H7 (cell line): ENCODE results near the gene DMAC2. TPM values are rescaled to one million over a fixed set of nuclear protein-coding genes. Genes with fewer than 3 reads are reported as not detected.
"Not testable (repeated sequence)": the region's sequence is repeated elsewhere in the genome, so short reads cannot be mapped to it uniquely, and the experiment has no call there.

Source experiments
- DNase-seq: peaks from one replicate; pipeline ENCODE4 v3.0.0; 2012
- H3K27me3 ChIP-seq: 2 replicates; pipeline ENCODE4 v1.6.0; 2011; ENCODE audit warnings: mild to moderate bottlenecking, low read length; ENCODE audit not compliant: control insufficient read depth, insufficient read depth
- H3K36me3 ChIP-seq: replicated peaks from 2 replicates; pipeline ENCODE4 v1.5.1; 2011; ENCODE audit warnings: low read length; ENCODE audit not compliant: control insufficient read depth, insufficient read depth
- H3K4me3 ChIP-seq: 2 replicates; pipeline ENCODE4 v1.5.1; 2011; ENCODE audit warnings: low read depth, mild to moderate bottlenecking, control low read depth, low read length, moderate library complexity; ENCODE audit not compliant: insufficient read depth
- total RNA-seq: library from RNA; depleted of rRNA; stranded (reverse); fragments of >200 nt; shearing (Covaris generic); gene quantifications from 2 replicates; pipeline ENCODE4 v1.2.3, GENCODE V29; 2014

The DMAC2 gene
- total RNA-seq, 1 experiment from 2014 or later = 96.0 TPM

- peaks cover 6% of the 10 kb centered on the region for H3K36me3 ChIP-seq
- H3K27me3 ChIP-seq = no peaks in the 10 kb centered on the region
- no peak overlapping the region for H3K4me3 ChIP-seq
- DNase-seq = no peak
Measured at GRCh38 chr19:41421314-41421713, 18.4 kb downstream of the DMAC2 start.

- peaks cover 7% of the 10 kb centered on the region for H3K36me3 ChIP-seq
- no peak for DNase-seq
- H3K4me3 ChIP-seq = no peak overlapping the region
- no peaks in the 10 kb centered on the region for H3K27me3 ChIP-seq
Measured at GRCh38 chr19:41420101-41420880, 19.4 kb downstream of the DMAC2 start.

DNA sequence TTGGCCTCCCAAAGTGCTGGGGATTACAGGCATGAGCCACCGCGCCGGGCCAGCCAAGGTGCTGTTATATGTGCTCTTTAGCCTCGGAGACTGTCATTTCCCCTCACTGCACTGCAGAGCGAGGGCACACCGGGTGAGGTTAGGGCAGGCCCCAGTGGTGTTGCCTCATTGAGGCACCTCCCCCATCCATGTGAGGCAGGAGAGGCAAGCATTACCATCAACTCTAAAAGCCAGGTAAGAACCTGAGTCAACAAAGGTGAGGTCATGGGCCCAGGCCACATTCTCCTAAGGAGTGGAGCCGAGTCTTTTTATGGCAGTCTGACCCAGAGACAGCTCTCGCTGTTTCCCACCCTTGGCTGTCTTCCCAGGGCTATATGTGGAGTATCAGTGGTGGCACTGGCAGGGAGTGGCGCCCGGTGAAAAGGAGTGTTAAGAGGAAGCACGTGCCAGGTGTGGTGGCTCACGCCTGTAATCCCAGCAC lies 23.5 kb downstream of the DMAC2 start:
- Histone ChIP-seq H3K27me3 (no peaks in the 10 kb centered on the region), H3K36me3 (peaks cover 7% of the 10 kb centered on the region), H3K4me3 (no peak overlapping the region)
- no peak for DNase-seq

- DNase-seq = no peak
- H3K36me3 ChIP-seq = peaks cover 7% of the 10 kb centered on the region
- H3K27me3 ChIP-seq = no peaks in the 10 kb centered on the region
- H3K4me3 ChIP-seq = no peak overlapping the region
Measured at GRCh38 chr19:41415154-41415571, 24.5 kb downstream of the DMAC2 start.

DNA sequence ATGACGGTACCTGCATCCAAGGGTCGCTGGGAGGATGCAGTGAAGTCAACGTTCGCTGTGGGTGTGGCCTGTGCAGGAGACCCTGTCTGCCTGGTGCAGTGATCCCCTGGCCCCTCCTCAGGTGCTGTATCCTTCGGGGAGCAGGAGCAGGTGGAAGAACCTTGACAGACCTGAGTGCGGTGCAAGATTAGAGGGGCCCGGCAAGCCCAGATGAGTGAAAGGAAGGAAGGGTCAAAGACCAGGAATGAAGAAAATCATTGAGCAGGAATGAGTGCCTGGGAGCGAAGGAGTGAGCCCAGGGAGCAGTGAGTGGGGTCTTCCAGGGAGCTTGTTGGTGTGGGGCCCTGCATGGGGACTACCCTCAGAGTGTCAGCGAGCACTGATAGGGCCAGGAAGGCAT lies 25.3 kb downstream of the DMAC2 start:
- Histone ChIP-seq H3K27me3 (no peaks in the 10 kb centered on the region), H3K4me3 (no peak overlapping the region), H3K36me3 (peaks cover 4% of the 10 kb centered on the region)
- no peak for DNase-seq

DNA sequence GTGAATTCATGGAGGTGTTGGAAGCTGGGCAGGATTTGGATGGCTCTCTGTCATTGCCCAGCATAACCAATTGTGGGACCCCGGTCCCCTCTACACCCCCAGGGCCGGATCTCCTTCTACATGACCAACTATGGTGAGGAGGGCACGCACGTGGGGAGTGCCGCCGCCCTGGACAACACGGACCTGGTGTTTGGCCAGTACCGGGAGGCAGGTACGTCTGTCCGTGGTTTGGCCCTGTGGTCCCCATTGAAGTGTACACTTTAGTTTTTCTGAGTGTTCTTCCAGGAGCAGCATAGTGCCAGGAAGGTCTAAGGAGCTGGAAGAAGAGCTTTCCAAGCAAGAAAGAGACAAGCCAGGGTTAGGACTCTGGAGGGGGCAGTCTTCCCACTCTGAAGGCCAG lies 25.8 kb downstream of the DMAC2 start:
- H3K36me3 ChIP-seq = peaks cover 4% of the 10 kb centered on the region
- H3K4me3 ChIP-seq = no peak overlapping the region
- DNase-seq = no peak
- no peaks in the 10 kb centered on the region for H3K27me3 ChIP-seq

- no peak for DNase-seq
- Histone ChIP-seq H3K27me3 (no peaks in the 10 kb centered on the region), H3K36me3 (peaks cover 4% of the 10 kb centered on the region; the same call in 1 of the 2 replicates), H3K4me3 (no peak overlapping the region)
Measured at GRCh38 chr19:41412953-41413352, 26.8 kb downstream of the DMAC2 start.

DNA sequence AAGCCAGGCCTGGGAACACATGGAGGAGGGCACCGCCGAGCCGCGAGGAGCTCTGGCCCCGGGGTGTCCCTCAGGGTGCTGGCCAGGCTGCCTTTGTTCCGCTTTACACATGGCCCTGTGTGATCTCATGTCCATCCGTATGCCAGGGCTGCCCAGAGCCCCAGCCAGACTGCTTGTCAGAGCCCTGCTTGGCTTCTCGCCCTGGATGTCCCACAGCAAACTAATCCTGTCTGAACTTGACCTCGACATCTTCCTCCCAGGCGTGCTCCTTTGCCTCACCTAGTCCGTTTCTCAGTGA lies 27.8 kb downstream of the DMAC2 start:
- H3K36me3 ChIP-seq = peaks cover 3% of the 10 kb centered on the region; the same call in 1 of the 2 replicates
- no peak overlapping the region for H3K4me3 ChIP-seq
- H3K27me3 ChIP-seq = no peaks in the 10 kb centered on the region
- DNase-seq = no peak

- no peak for DNase-seq
- Histone ChIP-seq H3K27me3 (no peaks in the 10 kb centered on the region), H3K4me3 (no peak overlapping the region), H3K36me3 (peaks cover 3% of the 10 kb centered on the region; the same call in 1 of the 2 replicates)
Measured at GRCh38 chr19:41411100-41411967, 28.4 kb downstream of the DMAC2 start.

DNA sequence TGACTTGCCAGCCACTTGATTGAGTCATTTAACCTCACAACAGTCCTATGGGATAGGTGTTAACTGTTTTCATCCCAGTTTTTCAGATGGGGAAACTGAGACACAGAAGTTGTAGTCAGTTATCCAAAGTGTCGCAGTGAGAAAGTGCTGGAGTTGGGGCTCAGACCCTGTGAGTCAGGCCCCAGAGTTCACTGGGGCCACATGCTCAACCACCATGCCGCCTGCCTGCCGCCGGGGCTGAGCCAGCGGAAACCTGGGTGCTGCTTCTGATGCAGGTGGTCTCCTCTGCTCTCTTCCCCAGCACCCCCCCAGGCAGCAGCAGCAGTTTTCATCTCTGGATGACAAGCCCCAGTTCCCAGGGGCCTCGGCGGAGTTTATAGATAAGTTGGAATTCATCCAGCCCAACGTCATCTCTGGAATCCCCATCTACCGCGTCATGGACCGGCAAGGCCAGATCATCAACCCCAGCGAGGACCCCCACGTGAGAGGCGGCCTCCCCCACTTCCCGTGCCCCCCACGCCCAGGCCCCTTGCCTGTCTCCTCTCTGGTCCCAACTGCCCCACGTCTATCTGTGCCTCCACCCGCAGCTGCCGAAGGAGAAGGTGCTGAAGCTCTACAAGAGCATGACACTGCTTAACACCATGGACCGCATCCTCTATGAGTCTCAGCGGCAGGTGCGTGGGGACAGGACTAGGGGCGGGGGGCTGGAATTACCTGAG lies 29.2 kb downstream of the DMAC2 start:
- Histone ChIP-seq H3K4me3 (no peak overlapping the region), H3K36me3 (peaks cover 3% of the 10 kb centered on the region; the same call in 1 of the 2 replicates), H3K27me3 (no peaks in the 10 kb centered on the region)
- DNase-seq = no peak

DNA sequence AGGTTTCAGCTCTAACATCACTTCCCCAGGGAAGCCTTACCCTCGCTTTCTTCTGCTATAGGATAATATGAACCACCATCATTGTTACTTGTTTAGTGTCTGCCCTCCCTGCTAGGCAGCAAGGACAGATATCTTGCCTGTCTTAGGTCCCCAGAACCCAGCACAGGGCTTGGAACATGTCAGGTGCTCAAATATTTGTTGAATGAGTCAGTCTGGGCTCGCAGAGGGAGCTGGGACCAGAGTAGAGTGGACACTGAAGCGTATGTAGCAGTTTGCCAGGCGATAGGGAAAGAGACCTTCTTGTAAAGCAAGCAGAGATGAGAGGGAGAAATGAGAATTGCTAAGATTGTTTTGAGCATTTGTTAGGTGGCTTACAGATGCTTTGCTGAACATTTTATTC lies 30.4 kb downstream of the DMAC2 start:
- Histone ChIP-seq H3K36me3 (peaks cover 2% of the 10 kb centered on the region; the same call in 1 of the 2 replicates), H3K27me3 (no peaks in the 10 kb centered on the region), H3K4me3 (no peak overlapping the region)
- DNase-seq = no peak

DNA sequence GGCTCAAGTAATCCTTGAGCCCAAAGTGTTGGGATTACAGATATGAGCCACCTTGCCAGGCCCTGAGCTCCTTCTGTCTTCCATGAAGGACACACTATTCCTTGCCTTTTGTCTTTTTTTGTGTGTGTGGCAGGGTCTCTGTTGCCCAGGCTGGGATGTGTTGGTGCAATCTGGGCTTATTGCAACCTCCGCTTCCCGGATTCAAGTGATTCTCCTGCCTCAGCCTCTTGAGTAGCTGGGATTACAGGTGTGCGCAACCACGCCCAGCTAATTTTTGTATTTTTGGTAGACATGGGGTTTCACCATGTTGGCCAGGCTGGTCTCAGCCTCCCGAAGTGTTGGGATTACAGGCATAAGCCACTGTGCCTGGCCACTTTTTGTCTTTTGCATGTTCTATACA lies 30.9 kb downstream of the DMAC2 start:
- not testable (repeated sequence) for DNase-seq, H3K27me3 ChIP-seq, H3K36me3 ChIP-seq, H3K4me3 ChIP-seq

DNA sequence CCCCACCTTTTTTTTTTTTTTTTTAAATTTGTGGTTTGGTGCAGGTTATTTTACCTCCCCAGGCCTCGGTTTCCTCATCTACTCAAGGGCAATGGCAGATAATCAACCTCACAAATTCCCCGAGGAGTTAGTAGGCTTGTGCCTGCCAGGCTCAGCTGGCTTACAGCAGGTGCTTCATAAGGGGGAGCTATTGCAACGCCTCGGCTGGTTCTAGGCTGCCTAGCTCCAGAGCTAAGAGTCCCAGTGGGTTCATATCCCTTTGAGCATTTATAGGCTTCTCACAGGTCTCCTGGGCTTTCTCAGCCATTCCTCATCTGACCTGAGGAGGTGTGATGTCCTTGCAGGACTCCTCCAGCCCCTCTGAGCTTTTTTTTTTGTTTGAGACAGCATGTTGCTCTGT lies 31.5 kb downstream of the DMAC2 start:
- Histone ChIP-seq H3K4me3 (no peak overlapping the region), H3K36me3 (peaks cover under 1% of the 10 kb centered on the region; the same call in 1 of the 2 replicates), H3K27me3 (no peaks in the 10 kb centered on the region)
- DNase-seq = no peak

DNA sequence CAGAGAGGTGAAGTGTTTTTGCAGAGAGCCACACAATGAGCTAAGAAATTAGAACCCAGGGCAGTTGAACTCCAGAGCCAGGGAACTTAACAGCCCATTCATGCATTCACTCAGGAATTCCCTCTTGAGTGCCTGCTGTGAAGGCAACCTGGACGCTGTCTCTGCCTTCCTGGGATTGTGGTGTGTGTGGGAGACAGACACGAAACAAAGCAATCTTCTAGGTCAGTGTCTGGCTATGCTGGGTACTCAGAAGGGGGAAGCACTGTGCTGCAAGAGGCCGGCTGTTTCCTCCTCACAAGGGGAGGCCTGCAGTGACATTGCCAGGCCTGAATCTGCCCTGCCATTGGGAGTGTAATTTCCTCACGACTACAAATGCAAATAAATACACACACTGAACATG lies 32.4 kb downstream of the DMAC2 start:
- DNase-seq = no peak
- Histone ChIP-seq H3K36me3 (no peaks in the 10 kb centered on the region), H3K4me3 (no peak overlapping the region), H3K27me3 (no peaks in the 10 kb centered on the region)
